DLD1 (cell line): ENCODE data around the gene LIN52.

Experiments
- in situ Hi-C: cut with HindIII; loops from 2 replicates; pipeline ENCODE4 v1.10.0; 2017; ENCODE audit warnings: low sequenced_read_pairs

Gene LIN52, protein sequence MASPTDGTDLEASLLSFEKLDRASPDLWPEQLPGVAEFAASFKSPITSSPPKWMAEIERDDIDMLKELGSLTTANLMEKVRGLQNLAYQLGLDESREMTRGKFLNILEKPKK

DNA sequence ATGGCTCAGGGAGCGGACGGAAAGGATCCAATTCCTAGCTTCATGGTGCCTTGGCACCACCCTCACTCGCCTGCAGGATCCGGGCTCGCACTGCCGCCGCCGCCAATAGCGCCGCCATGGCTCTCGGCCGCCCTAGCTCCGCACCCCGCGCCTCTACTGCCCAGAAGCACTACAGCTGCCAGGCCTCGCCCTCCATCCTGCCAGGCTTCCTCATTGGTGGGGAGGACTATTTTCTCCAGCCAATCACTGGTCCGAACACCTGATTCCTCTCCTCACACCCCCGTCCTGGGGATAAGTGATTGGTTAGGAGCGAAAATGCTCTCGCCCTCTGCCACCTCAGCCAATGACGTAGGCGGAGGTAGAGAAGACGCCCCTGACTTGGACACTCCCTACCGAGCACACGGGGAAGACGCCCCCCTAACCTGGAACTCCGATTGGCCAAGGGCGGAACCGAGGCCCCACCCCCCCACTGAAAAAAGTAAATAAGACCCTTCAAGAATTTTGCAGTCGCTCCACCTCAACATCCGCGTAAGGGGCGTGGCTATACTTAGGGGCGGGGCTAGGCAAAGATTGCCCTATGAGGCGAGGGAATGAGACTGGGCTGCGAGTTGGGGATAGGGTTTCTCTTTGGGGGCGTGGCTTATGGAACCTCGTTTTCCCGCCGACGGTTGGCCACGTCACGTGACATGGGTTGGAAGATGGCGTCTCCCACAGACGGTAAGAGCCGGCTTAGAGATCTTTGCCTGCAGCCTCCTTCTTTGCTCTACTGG, at the start of gene LIN52, which contains the start of gene ALDH6A1:
TSS of gene LIN52 (plus strand) at position 680 of the 770 bp plus-strand sequence. CDS start at position 699, 19 bp downstream.
TSS of gene ALDH6A1 (minus strand) at position 177 of the 770 bp plus-strand sequence. CDS start at position 118, 59 bp downstream.
- in situ Hi-C loops, result no loop called here

DNA sequence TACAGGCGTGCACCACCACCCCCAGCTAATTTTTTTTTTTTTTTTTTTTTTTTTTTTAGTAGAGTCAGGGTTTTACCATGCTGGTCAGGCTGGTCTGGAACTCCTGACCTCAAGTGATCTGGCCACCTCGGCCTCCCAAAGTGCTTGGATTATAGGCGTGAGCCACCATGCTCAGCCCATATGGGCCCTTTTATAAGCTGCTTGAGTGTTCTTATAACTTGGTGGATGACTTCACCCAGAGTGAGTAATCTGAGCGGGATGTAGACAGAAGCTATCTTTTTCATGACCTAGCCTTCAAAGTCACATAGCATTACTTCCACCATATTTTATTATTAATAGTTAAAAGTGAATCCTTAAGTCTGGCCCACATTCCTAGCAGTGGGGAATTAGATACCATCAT, 49.2 kb upstream of the LIN52 start:
- in situ Hi-C loops, result no loop called here

DNA sequence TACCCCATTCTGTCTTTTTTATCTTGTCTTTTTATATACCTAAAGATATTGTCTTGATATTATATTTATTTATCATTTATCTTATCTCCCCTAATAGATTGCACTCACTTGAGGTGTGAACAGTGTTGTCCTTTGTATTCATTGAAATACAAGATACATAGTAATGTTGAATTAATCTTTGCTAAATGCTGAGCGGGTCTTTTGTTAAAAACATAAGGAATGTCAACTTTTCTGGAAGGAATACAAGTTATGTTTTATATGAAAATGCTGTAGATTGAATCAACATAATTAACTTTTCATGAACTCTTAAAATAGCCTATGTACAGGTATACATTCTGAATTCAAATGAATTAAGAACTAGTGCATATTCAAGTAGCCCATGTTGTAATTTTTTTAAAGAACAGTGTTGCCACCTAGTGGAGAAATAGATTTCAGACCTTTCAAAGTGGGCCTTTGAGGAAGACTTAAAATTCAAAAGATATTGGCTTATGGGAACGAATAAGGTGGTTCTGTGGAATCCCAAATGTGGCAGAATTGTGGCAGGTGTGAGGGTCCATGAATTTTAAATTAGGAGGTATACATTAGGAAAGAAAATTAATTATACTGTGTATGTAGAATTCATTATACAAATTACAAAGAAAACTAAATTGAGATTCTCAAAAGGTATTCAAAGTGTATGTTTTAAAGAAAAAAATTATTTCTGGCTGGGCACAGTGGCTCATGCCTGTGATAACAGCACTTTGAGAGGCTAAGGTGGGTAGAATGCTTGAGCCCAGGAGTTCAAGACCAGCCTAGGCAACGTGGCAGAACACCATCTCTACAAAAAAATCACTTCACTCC, 46.5 kb upstream of the LIN52 start:
- in situ Hi-C loops, result no loop called here

- in situ Hi-C loops, result no loop called here
Measured at GRCh38 chr14:74042296-74042695, 42.5 kb upstream of the LIN52 start.

- in situ Hi-C loops, result no loop called here
Measured at GRCh38 chr14:74045522-74045921, 39.2 kb upstream of the LIN52 start.

DNA sequence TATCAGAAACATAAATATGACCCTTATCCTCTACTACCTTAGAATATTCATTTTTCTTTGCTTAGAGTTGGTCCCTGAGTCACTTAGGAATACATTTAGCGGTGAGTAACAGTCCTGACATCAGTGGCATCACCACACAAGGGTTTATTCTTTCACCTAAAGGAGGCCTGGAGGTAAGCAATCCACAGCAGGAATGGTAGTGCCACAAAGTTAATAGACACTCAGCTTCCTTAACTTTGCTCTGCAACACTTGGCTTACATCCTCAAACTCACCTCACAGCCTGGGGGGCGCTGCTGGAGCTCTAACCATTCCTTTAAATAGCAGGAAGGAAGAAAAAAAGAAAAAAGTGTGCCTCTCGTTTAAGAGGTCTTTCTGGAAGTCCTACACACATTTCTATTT, 36.5 kb upstream of the LIN52 start:
- in situ Hi-C loops, result no loop called here

GRCh38 chr14:74049876-74050495, 34.8 kb upstream of the LIN52 start:
- in situ Hi-C loops, result no loop called here

- in situ Hi-C loops, result no loop called here
Measured at GRCh38 chr14:74062809-74063150, 22.0 kb upstream of the LIN52 start.

- in situ Hi-C loops, result no loop called here
Measured at GRCh38 chr14:74064426-74064825, 20.3 kb upstream of the LIN52 start.

DNA sequence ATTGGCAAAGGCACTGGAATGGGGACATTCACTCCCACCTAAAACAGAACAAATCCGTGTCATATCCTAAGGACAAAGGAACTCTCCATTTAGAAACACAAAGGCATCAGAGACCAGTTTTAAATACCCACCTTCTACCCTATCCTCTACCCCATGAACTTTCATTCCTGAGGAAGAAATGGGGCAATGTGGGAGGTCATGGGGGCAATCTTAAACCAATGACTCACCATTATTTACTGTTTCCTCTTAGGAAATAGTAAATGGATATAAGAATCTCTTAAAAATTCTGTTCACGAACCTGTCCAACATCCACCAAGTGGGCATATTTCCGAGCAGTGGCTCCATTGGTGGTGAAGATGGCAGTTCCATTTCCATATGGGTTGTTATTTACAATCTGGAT, 19.9 kb upstream of the LIN52 start:
- in situ Hi-C loops, result no loop called here

GRCh38 chr14:74065746-74066575, 18.8 kb upstream of the LIN52 start:
- in situ Hi-C loops, result no loop called here

- in situ Hi-C loops, result no loop called here
Measured at GRCh38 chr14:74077401-74077800, 7.4 kb upstream of the LIN52 start.

- in situ Hi-C loops, result no loop called here
Measured at GRCh38 chr14:74080820-74081460, 3.8 kb upstream of the LIN52 start.

DNA sequence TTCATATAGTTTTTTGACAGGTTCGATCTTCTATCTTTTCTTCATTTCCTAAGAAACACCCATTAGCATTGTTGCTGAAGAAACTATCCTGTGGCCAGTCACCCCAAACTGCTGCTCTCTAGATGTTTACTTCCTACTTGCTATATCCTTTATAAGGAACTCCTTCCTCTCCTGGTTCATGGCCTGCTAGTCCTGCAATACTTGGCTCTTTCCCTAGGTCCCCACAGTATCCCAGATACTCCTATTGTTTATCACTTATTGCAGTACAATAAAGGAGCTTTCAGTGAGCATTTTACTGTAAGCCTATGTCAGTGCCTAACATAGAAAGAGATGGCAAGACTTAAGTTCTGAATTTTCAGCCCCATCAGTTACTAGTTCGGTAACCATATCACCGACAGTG, 3.3 kb upstream of the LIN52 start:
- in situ Hi-C loops, result no loop called here

DNA sequence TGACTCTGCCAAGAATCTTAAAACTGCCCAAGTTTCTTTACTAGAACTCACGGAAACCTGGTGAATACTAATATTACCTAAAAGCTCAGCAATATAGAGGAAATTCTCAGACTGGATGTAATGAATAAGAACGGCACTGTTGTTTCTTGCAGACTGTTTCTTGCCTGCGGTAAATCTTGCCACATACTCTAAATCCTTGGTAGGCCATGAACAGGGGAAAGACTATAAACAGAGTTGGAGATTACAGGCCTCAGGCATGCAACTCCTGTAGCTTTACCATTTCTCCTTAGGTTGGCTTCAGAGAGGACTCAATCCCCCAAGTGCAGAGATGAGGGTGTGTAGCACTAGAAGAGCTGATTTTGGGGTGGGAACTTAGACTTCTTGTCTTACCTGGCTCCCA, 1.6 kb upstream of the LIN52 start:
- in situ Hi-C loops, result no loop called here

DNA sequence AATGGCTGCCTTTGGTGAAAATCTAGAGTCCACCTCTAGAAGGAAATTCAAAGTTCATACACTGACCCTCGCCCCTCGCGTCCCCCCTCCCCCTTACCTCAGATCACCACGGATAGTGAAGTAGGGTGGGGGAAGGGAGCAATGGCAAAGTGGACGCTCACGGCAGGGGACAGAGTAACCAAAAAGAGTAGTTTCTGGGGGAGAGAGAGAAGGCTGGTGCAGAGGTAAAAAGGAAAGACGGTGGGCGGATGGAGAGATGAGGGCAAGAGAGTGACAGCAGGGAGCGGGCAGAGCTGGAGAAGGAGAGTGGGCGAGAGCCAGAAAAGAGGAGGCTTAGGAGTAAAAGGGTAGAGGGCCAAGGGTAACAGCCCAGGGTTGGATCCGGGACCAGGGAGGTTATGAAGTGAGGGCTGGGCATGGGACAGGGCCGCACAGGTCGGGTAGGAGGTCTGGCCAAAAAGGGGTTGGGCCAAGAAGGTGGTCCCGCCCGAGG, 926 bp upstream of the LIN52 start:
- in situ Hi-C loops, result no loop called here

DNA sequence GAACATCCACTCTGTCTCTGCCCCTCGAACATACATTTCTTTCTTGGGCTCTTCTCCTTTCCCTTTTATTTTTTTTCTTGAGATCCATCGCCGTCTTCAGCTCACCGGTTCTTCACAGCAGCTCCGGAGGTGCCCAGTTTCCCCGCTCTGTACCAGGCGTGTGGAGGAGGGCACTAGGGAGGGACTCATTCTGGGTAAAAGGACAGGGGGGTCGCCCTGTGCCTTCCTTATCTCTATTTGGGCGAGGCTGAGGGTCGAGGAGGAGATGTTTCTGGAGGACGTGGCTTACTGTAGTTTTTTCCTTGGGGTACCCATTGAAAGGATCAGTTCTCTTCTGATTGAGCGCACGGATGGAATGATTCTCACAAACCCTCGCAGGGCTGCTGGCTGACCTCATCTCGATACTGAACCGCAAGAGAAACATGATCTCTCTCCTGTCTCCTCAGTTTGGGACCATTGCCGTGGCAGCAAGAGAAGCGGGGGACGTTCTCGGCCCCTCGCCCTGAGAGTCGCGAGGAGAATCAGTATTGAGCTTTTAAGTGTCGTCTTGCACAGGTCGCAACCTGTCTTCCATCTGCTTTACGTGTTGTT, 386 bp downstream of the LIN52 start:
- in situ Hi-C loops, result no loop called here

DNA sequence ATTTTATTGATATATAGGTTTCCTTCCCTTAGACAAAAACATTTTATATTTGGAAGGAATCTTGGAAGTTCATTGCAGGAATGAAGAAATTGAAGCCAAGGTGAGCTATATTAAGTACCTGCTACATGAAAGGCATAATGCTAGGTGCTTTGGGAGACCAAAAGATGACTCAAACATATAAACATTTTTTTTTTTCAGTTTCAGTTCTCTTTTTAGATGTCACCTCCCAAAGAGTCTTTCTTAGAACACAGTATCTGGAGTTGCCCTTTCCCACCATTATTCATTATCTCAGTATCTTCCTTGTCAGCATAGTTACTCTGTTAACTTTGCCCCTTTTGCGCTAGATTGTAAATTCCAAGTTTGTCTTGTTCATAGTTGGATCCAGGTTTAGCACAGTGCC, 1.1 kb downstream of the LIN52 start:
- in situ Hi-C loops, result no loop called here

DNA sequence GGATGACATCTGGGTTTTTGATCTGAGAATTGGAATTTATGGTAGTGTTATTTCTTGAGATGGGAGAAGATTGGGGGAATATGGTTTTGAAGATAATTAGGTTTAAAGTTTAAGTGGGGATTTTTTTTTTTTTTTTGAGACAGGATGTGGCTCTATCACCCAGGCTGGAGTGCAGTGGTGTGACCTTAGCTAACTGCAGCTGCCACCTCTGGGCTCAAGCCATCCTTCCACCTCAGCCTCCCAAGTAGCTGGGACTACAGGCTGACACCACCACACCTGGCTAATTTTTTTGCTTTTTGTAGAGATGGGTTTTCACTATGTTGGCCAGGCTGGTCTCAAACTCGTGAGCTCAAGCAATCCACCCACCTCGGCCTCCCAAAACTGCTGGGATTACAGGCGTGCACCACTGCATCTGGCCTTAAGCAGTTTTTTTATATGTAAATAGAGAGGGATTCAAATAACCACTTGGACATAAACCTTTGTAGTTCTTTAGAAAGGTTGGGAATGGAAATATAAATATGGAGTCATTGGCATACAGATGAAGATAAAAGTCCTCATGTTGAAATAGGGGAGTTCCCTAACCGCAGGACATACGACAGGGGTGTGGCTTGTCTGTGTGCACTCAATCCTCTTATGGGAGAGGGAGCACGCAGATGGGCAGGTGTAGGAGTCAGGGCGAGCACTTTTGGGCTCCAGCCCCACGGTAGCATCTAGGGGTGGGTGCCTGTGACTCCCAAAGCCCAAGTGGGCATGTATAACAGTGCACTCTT, 4.7 kb downstream of the LIN52 start:
- in situ Hi-C loops, result no loop called here
